Endothelial cell (in vitro differentiated cells): Measurements from ENCODE around the gene HSPB1. TPM values are rescaled to one million over a fixed set of nuclear protein-coding genes. Genes with fewer than 3 reads are reported as not detected.
A peak's percentile ranks its signal among the peaks of the same experiment; 100 is the strongest.

ENCODE experiments used
- DNase-seq: peaks from one replicate; pipeline ENCODE4 v3.0.0; 2021; ENCODE audit warnings: low spot score
- H3K27ac Mint-ChIP-seq: one replicate; pipeline ENCODE4 v1.8.0; 2021; ENCODE audit warnings: mixed read lengths, inconsistent platforms; ENCODE audit not compliant: unreplicated experiment
- H3K27me3 Mint-ChIP-seq: one replicate; pipeline ENCODE4 v1.8.0; 2021; ENCODE audit warnings: mild to moderate bottlenecking, moderate library complexity, mixed read lengths, inconsistent platforms; ENCODE audit not compliant: unreplicated experiment
- H3K36me3 Mint-ChIP-seq: one replicate; pipeline ENCODE4 v1.8.0; 2021; ENCODE audit warnings: mild to moderate bottlenecking, low read depth, mixed read lengths, inconsistent platforms; ENCODE audit not compliant: unreplicated experiment
- H3K4me1 Mint-ChIP-seq: one replicate; pipeline ENCODE4 v1.8.0; 2021; ENCODE audit warnings: mild to moderate bottlenecking, mixed read lengths, inconsistent platforms; ENCODE audit not compliant: unreplicated experiment
- H3K4me3 Mint-ChIP-seq: one replicate; pipeline ENCODE4 v1.8.0; 2021; ENCODE audit warnings: mild to moderate bottlenecking, mixed read lengths, inconsistent platforms; ENCODE audit not compliant: unreplicated experiment
- H3K9me3 Mint-ChIP-seq: one replicate; pipeline ENCODE4 v1.8.0; 2021; ENCODE audit warnings: mixed read lengths, inconsistent platforms; ENCODE audit not compliant: unreplicated experiment
- total RNA-seq: library from RNA; stranded (reverse); fragmentation: NEBNext Ultra II Directional; extraction: Animal tissue kit (Norgen Biotek cat#: 25700); gene quantifications from one replicate; pipeline ENCODE4 v1.2.1, GENCODE V29; 2021; ENCODE audit not compliant: unreplicated experiment
- TF ChIP-seq, protein P1 (sequence below): fragments of 200-600 bp; sonication (generic); IDR thresholded peaks from one replicate; pipeline ENCODE4 v1.5.0; 2021; ENCODE audit warnings: antibody characterized with exemption; ENCODE audit not compliant: unreplicated experiment

The HSPB1 gene
- total RNA-seq, 1 donor from 2014 or later: 581 TPM

DNA sequence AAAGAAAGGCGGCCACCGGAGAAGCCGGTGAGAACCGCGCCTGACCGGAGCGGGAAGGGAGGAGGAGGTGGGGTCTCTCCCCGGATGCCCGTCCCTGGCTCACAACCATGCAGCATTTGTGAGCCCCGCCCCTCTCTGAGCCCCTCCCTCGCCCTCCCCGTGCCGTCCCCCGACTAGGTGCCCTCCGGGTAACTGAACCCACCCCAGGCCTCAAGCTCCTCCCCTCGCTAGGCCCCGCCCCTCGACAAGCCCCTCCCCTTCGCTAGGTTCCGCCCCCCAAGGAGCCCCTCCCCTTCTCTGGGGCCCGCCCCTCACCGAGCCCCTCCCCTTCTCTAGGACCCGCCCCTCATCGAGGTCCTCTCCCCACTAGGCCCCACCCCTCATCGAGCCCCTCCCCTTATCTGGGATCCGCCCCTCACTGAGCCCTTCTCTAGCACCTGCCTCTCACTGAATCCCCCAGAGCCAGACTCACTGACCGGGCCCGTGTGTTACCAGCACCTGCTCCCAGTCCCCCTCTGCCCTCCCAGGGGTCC is 42.2 kb upstream of the HSPB1 start:
- Mint-ChIP-seq H3K4me1 (no peaks in the 10 kb centered on the region), H3K4me3 (no peak overlapping the region), H3K27me3 (peaks cover 3% of the 10 kb centered on the region), H3K36me3 (no peaks in the 10 kb centered on the region), H3K27ac (no peak overlapping the region), H3K9me3 (no peaks in the 10 kb centered on the region)
- DNase-seq: peak; percentile 73
- TF ChIP-seq, protein P1, sequence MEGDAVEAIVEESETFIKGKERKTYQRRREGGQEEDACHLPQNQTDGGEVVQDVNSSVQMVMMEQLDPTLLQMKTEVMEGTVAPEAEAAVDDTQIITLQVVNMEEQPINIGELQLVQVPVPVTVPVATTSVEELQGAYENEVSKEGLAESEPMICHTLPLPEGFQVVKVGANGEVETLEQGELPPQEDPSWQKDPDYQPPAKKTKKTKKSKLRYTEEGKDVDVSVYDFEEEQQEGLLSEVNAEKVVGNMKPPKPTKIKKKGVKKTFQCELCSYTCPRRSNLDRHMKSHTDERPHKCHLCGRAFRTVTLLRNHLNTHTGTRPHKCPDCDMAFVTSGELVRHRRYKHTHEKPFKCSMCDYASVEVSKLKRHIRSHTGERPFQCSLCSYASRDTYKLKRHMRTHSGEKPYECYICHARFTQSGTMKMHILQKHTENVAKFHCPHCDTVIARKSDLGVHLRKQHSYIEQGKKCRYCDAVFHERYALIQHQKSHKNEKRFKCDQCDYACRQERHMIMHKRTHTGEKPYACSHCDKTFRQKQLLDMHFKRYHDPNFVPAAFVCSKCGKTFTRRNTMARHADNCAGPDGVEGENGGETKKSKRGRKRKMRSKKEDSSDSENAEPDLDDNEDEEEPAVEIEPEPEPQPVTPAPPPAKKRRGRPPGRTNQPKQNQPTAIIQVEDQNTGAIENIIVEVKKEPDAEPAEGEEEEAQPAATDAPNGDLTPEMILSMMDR: no peak

DNA sequence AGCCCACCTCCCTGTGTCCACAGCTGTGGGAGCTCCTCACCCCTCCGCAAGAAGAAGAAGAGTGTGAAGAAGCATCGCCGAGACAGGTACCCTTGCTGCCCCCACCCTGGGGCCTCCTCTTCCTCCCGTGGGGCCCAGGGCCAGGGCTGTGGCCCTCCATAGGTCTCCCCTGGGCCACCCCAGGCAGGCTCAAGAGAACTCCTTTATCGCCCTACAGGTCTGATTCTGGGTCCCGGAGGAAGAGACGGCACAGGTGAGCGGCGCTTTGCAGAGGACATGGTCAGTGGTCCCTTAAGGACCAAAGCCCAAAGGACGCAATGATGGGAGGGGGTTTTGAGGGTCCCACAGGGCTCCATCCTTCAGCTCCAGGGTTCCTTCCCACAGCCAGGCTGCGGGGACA is 41.1 kb upstream of the HSPB1 start:
- TF ChIP-seq, protein P1: no peak
- H3K27ac Mint-ChIP-seq: no peak overlapping the region
- H3K27me3 Mint-ChIP-seq: peaks cover 3% of the 10 kb centered on the region
- H3K9me3 Mint-ChIP-seq: no peaks in the 10 kb centered on the region
- no peak overlapping the region for H3K4me3 Mint-ChIP-seq
- H3K36me3 Mint-ChIP-seq: no peaks in the 10 kb centered on the region
- H3K4me1 Mint-ChIP-seq: no peaks in the 10 kb centered on the region
- DNase-seq: no peak

DNA sequence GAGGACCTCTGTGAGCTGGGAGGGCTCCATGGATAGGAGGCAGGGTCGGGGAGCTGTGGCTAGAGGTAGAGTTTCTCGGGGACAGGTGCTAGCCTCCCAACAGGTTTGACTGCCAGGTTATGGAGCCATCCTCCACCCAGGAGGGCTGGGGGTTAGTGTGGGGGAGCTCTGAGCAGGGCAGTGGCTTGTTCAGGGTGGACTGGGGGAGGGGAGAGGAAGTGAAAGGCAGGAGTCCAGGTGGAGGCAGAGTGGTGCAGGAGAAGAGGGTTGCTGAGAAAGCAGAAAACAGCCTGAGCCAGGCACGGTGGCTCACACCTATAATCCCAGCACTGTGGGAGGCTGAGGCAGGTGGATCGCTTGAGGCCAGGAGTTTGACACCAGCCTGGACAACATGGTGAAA is 40.5 kb upstream of the HSPB1 start:
- Mint-ChIP-seq H3K9me3 (no peaks in the 10 kb centered on the region), H3K27ac (no peak overlapping the region), H3K4me3 (no peak overlapping the region), H3K36me3 (no peaks in the 10 kb centered on the region), H3K27me3 (peaks cover 2% of the 10 kb centered on the region), H3K4me1 (no peaks in the 10 kb centered on the region)
- DNase-seq: no peak
- TF ChIP-seq, protein P1: no peak

DNA sequence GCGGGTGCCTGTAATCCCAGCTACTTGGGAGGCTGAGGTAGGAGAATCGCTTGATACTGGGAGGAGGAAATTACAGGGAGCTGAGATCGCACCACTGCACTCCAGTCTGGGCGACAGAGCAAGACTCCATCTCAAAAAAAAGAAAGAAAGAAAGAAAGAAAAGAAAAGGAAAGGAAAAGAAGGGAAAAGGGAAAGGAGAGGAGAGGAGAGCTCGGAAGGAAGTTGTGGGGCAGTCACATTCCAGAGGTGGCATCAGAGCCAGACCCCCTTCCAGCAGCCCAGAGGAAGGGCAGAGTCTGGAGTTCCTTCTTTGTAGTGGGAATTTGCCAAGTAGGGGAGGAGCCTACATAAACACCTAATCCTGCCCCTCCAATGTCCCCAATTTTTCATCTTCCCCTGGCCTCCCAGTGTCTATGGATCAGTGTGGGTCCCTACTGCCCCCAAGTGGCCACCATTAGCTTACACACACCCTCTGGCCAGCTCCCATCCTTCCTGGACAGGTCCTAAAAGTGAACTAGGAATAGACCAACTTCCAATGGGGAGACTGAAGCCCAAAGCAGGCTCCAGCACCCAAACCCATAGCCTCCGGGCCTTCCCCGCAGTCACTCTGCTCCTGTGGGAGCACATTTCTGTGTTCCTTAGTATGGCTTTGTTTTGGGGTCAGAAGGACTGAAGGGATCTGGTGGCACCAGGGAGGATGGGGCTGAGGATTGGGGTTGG is 39.6 kb upstream of the HSPB1 start:
- Mint-ChIP-seq H3K4me1 (no peaks in the 10 kb centered on the region), H3K9me3 (no peaks in the 10 kb centered on the region), H3K4me3 (no peak overlapping the region), H3K27me3 (no peaks in the 10 kb centered on the region), H3K36me3 (no peaks in the 10 kb centered on the region), H3K27ac (no peak overlapping the region)
- DNase-seq: peak; percentile 69
- TF ChIP-seq, protein P1: peak; percentile 59

DNA sequence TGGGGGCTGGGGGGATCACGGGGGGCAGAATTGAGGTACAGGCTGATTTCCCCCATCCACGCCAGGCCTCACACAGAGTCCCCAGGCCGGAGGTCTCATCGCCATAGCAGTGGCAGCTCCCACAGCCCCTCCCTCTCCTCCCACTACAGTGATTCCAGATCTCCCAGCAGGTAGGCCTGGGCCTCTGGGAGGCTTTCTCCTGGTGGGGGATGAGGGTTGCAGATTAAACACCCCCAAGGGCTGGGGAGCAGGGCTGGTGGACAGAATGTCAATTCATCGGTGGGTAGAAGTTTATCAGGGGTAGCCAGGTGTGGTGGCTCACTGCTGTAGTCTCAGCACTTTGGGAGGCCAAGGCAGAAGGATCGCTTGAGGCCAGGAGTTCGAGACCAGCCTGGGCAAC is 37.2 kb upstream of the HSPB1 start:
- Mint-ChIP-seq H3K27me3 (peaks cover 4% of the 10 kb centered on the region), H3K36me3 (no peaks in the 10 kb centered on the region), H3K27ac (no peak overlapping the region), H3K4me3 (no peak overlapping the region), H3K4me1 (peaks cover 4% of the 10 kb centered on the region), H3K9me3 (no peaks in the 10 kb centered on the region)
- no peak for DNase-seq
- TF ChIP-seq, protein P1: no peak
